Tibial artery (tissue), 4 donors: ENCODE measurements around the gene SLC35E2B.
"Not testable (repeated sequence)": the region's sequence is repeated elsewhere in the genome, so short reads cannot be mapped to it uniquely, and the experiment has no call there.

ENCODE experiments used
- DNase-seq, 2 donors: peaks; one replicate each; pipeline ENCODE4 v3.0.0-alpha.2; 2019
- H3K27ac ChIP-seq, 2 donors: fragments of 200-600 bp; sonication (generic) in 1 of 2; 1 replicate in 1 of 2; 2 replicates in 1 of 2; pipeline ENCODE4 v1.5.1; 2018 to 2019; ENCODE audit warnings: mild to moderate bottlenecking in 1 of 2
- H3K27me3 ChIP-seq, 2 donors: fragments of 200-600 bp; sonication (generic) in 1 of 2; one replicate each; pipeline versions ENCODE4 v1.5.1 to v1.6.0; 2016 to 2019
- H3K36me3 ChIP-seq, 3 donors: fragments of 200-600 bp; sonication (generic) in 2 of 3; one replicate each; pipeline ENCODE4 v1.5.1; 2016 to 2019; ENCODE audit warnings: mild to moderate bottlenecking in 2 of 3
- H3K4me1 ChIP-seq, 4 donors: fragments of 200-600 bp; sonication (generic) in 2 of 4; 1 replicate in 3 of 4; 2 replicates in 1 of 4; pipeline ENCODE4 v1.5.1; 2016 to 2019
- H3K4me3 ChIP-seq, 2 donors: fragments of 200-600 bp; sonication (generic) in 1 of 2; 1 replicate in 1 of 2; 2 replicates in 1 of 2; pipeline ENCODE4 v1.5.1; 2018 to 2019; ENCODE audit warnings: mild to moderate bottlenecking in 2 of 2
- H3K9me3 ChIP-seq, 3 donors: fragments of 200-600 bp; sonication (generic) in 1 of 3; one replicate each; pipeline ENCODE4 v1.5.1; 2016 to 2019
- CTCF ChIP-seq, 2 experiments: fragments of 200-600 bp in 1 of 2; fragments of 450-650 bp in 1 of 2; IDR thresholded peaks; one replicate each; pipeline ENCODE4 v1.5.1; 2017 to 2019; ENCODE audit warnings: antibody characterized with exemption in 2 of 2, mild to moderate bottlenecking in 1 of 2, moderate library complexity in 1 of 2
- intact Hi-C: fragments of 100-400 bp; cut with DNase I; formaldehyde crosslinking; loops from one replicate; pipeline ENCODE4 v1.15.0; 2023; ENCODE audit warnings: low total_unique reads

The SLC35E2B gene

DNA sequence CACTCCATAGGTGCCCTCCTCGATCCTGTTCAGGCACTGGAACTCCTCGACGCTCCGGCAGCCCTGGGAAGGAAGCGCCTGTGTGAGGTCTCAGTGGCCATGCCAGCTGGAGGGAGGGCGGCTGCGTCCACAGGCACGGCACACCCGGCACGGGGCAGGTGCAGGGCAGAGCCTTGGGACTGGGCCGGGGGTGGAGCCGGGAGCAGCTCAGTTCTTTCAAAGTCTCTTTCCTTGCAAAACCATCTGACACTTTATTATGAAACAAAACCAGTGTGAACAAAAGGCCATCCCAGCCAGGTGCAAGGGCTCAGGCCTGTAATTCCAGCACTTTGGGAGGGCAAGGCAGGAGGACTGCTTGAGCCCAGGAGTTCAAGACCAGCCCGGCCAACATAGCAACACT lies 54.1 kb downstream of the SLC35E2B start:
- H3K4me3 ChIP-seq, H3K27ac ChIP-seq, H3K9me3 ChIP-seq, H3K4me1 ChIP-seq, H3K27me3 ChIP-seq, intact Hi-C loops: not testable (repeated sequence)
- peaks cover 19 to 58% (median 25%) of the 10 kb centered on the region in 3 donors for H3K36me3 ChIP-seq
- peak in 1 of 2 donors; percentile 63 for DNase-seq

DNA sequence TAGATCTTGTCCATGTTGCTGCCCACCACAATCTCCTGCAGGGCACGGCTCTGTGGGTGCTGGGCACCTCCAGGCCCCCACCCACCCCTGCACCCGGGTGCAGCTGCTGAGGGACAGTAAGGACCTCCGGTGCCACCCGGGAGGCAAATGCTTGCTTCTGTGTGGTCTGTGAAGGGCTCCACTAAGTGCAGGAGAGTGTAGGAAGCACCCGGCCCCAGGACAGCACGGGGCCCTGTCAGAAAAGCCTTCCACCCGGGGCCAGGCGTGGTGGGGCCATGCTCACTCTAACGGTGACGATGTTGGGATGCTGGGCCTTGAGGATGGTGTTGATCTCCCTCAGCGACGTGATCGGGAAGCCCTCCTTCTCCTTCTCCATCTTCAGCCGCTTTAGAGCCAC lies 55.1 kb downstream of the SLC35E2B start:
- H3K36me3 ChIP-seq: peaks cover 19 to 55% (median 25%) of the 10 kb centered on the region in 3 donors
- H3K9me3 ChIP-seq, H3K27me3 ChIP-seq, intact Hi-C loops, H3K27ac ChIP-seq, H3K4me3 ChIP-seq, H3K4me1 ChIP-seq: not testable (repeated sequence)
- DNase-seq: peak in 1 of 2 donors; percentile 51

- H3K27ac ChIP-seq, H3K4me3 ChIP-seq, intact Hi-C loops, H3K9me3 ChIP-seq, H3K27me3 ChIP-seq, H3K4me1 ChIP-seq: not testable (repeated sequence)
- peak in 1 of 2 donors; percentile 59 for DNase-seq
- H3K36me3 ChIP-seq: peaks cover 19 to 53% (median 25%) of the 10 kb centered on the region in 3 donors
Observed at GRCh38 chr1:1636621-1637478, 55.7 kb downstream of the SLC35E2B start.

DNA sequence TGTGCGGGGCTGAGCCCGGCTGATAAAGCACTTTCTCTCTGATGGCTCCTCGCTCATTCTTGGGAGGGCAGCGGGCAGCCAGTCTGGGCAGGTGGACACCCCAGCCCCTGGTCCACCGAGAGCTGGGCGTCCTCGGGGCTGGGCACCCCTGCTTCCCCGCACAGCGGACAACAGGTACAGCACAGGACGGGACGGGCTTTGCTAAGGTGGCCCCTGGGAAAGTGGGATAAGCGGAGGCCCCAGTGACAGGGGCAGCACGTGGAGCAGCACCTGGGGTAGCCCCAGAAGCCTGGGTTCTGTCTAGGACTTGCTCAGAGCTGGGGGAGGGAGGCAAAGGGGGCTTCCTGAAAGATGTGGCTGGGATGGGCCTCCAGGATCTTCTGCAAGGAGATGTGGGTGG lies 58.0 kb downstream of the SLC35E2B start:
- H3K9me3 ChIP-seq, H3K4me3 ChIP-seq, H3K27ac ChIP-seq, intact Hi-C loops: not testable (repeated sequence)
- Histone ChIP-seq H3K4me1 (peaks cover 0 to 24% (median 18%) of the 10 kb centered on the region in 4 donors), H3K36me3 (peaks cover 19 to 36% (median 20%) of the 10 kb centered on the region in 3 donors), H3K27me3 (peaks cover 11 to 27% of the 10 kb centered on the region in 2 donors)
- DNase-seq: peak in 1 of 2 donors; percentile 65

DNA sequence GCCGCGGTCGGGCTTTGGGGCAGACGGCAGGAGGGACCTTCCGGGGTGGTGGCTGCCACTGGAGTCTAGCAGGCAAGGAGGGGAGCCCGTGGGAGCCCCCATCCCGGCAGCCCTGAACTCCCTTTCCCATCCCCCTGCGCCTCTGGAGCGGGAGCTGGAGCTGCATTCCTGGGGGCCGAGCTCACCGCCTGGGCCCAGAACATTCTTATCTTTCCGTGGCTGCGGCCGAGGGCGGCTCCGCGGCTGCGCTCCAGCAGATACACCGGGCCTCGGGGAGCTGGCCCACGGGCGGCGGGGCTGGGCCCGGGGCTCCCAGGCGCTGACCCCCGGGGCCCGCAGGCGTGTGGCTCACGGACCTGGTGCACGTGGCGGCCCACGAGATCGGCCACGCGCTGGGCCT lies 59.2 kb downstream of the SLC35E2B start:
- Histone ChIP-seq H3K4me1 (peaks cover 0 to 24% (median 18%) of the 10 kb centered on the region in 4 donors), H3K27me3 (peaks cover 11 to 39% of the 10 kb centered on the region in 2 donors), H3K36me3 (peaks cover 15 to 35% (median 20%) of the 10 kb centered on the region in 3 donors)
- intact Hi-C loops, H3K4me3 ChIP-seq, H3K27ac ChIP-seq, H3K9me3 ChIP-seq, DNase-seq: not testable (repeated sequence)

- Histone ChIP-seq H3K4me1 (peaks cover 0 to 24% (median 18%) of the 10 kb centered on the region in 4 donors), H3K4me3 (peak within 1 kb of the TSS; percentile 30 to 37), H3K36me3 (peaks cover 15 to 35% (median 26%) of the 10 kb centered on the region in 3 donors), H3K9me3 (no peaks in the 10 kb centered on the region), H3K27me3 (peaks cover 11 to 48% of the 10 kb centered on the region in 2 donors), H3K27ac (peak within 1 kb of the TSS; percentile 56 to 77)
- intact Hi-C loops: no loop called here
- peak in 1 of 2 donors; percentile 66 for DNase-seq
- no peak for TF ChIP-seq CTCF (IDR thresholded peaks at IDR 0.05)
Observed at GRCh38 chr1:1631782-1632420, 60.7 kb downstream of the SLC35E2B start, which contains the start of gene MMP23B. Gene MMP23B (plus strand): TSS chr1:1632173. CDS start chr1:1632219, 46 bp downstream.

GRCh38 chr1:1630965-1631781 lies 61.4 kb downstream of the SLC35E2B start:
- no peak for TF ChIP-seq CTCF (IDR thresholded peaks at IDR 0.05)
- Histone ChIP-seq H3K27ac (peak overlapping the region; percentile 56 to 77), H3K9me3 (no peaks in the 10 kb centered on the region), H3K4me3 (peak overlapping the region; percentile 30 to 37), H3K27me3 (peaks cover 11 to 48% of the 10 kb centered on the region in 2 donors), H3K36me3 (peaks cover 9 to 35% (median 25%) of the 10 kb centered on the region in 3 donors), H3K4me1 (peaks cover 0 to 24% (median 18%) of the 10 kb centered on the region in 4 donors)
- intact Hi-C loops: no loop called here
- DNase-seq: peak; percentile 61 to 86
